ENCODE data around the gene PREX1. TPM values are rescaled to one million over a fixed set of nuclear protein-coding genes. Genes with fewer than 3 reads are reported as not detected.

The PREX1 gene
- total RNA-seq, 1 experiment from 2014 or later, result 34.3 TPM

- Histone ChIP-seq H3K27ac (no peak overlapping the region), H3K9me3 (replicated peaks) (no peaks in the 10 kb centered on the region), H3K36me3 (peaks cover 4% of the 10 kb centered on the region; the same call in 1 of the 2 replicates), H3K27me3 (replicated peaks) (no peaks in the 10 kb centered on the region), H3K4me1 (replicated peaks) (peaks cover 9% of the 10 kb centered on the region), H3K4me3 (no peak overlapping the region)
- no peak for DNase-seq (ENCODE audit: low read depth in 1 of 2, low spot score in 2 of 2)
These were observed 141.3 kb downstream of the PREX1 start for GRCh38 chr20:48686238-48687116.

- H3K27ac ChIP-seq, result no peak overlapping the region
- H3K9me3 ChIP-seq (replicated peaks), result no peaks in the 10 kb centered on the region
- DNase-seq (ENCODE audit: low read depth in 1 of 2, low spot score in 2 of 2), result no peak
- peaks cover 4% of the 10 kb centered on the region; the same call in 1 of the 2 replicates for H3K36me3 ChIP-seq
- no peaks in the 10 kb centered on the region for H3K27me3 ChIP-seq (replicated peaks)
- no peak overlapping the region for H3K4me3 ChIP-seq
- H3K4me1 ChIP-seq (replicated peaks), result peaks cover 9% of the 10 kb centered on the region
These were observed 142.5 kb downstream of the PREX1 start for GRCh38 chr20:48685300-48685699.

- H3K4me3 ChIP-seq, result no peak overlapping the region
- DNase-seq (ENCODE audit: low read depth in 1 of 2, low spot score in 2 of 2), result no peak
- no peak overlapping the region for H3K27ac ChIP-seq
- H3K27me3 ChIP-seq (replicated peaks), result no peaks in the 10 kb centered on the region
- no peaks in the 10 kb centered on the region for H3K9me3 ChIP-seq (replicated peaks)
- H3K4me1 ChIP-seq (replicated peaks), result peaks cover 9% of the 10 kb centered on the region
- H3K36me3 ChIP-seq, result peaks cover 3% of the 10 kb centered on the region
These were observed 143.2 kb downstream of the PREX1 start for GRCh38 chr20:48684501-48685041.

GRCh38 chr20:48683467-48684175 is 144.2 kb downstream of the PREX1 start:
- Histone ChIP-seq H3K36me3 (peaks cover 12% of the 10 kb centered on the region), H3K9me3 (replicated peaks) (no peaks in the 10 kb centered on the region), H3K27ac (no peak overlapping the region), H3K4me1 (replicated peaks) (peaks cover 9% of the 10 kb centered on the region), H3K4me3 (no peak overlapping the region), H3K27me3 (replicated peaks) (no peaks in the 10 kb centered on the region)
- no peak for DNase-seq (ENCODE audit: low read depth in 1 of 2, low spot score in 2 of 2)

- peaks cover 9% of the 10 kb centered on the region for H3K4me1 ChIP-seq (replicated peaks)
- peaks cover 14% of the 10 kb centered on the region for H3K36me3 ChIP-seq
- H3K9me3 ChIP-seq (replicated peaks), result no peaks in the 10 kb centered on the region
- no peak overlapping the region for H3K4me3 ChIP-seq
- DNase-seq (ENCODE audit: low read depth in 1 of 2, low spot score in 2 of 2), result peak in 1 of 2 experiments; percentile 24
- no peaks in the 10 kb centered on the region for H3K27me3 ChIP-seq (replicated peaks)
- no peak overlapping the region for H3K27ac ChIP-seq
These were observed 145.1 kb downstream of the PREX1 start for GRCh38 chr20:48682529-48683363.

GRCh38 chr20:48681873-48682426 is 145.8 kb downstream of the PREX1 start:
- peaks cover 9% of the 10 kb centered on the region for H3K4me1 ChIP-seq (replicated peaks)

GRCh38 chr20:48681201-48681872 is 146.5 kb downstream of the PREX1 start:
- no peaks in the 10 kb centered on the region for H3K27me3 ChIP-seq (replicated peaks)
- H3K4me3 ChIP-seq, result no peak overlapping the region
- peaks cover 9% of the 10 kb centered on the region for H3K4me1 ChIP-seq (replicated peaks)
- H3K9me3 ChIP-seq (replicated peaks), result no peaks in the 10 kb centered on the region
- H3K27ac ChIP-seq, result no peak overlapping the region
- DNase-seq (ENCODE audit: low read depth in 1 of 2, low spot score in 2 of 2), result no peak
- peaks cover 14% of the 10 kb centered on the region for H3K36me3 ChIP-seq

More at GRCh38 chr20:48681873-48682426, 145.8 kb downstream of the PREX1 start:
- no peak overlapping the region for H3K27ac ChIP-seq
- H3K9me3 ChIP-seq (replicated peaks), result no peaks in the 10 kb centered on the region
- H3K4me3 ChIP-seq, result no peak overlapping the region
- H3K27me3 ChIP-seq (replicated peaks), result no peaks in the 10 kb centered on the region
- peaks cover 14% of the 10 kb centered on the region for H3K36me3 ChIP-seq
- DNase-seq (ENCODE audit: low read depth in 1 of 2, low spot score in 2 of 2), result no peak

- Histone ChIP-seq H3K27me3 (replicated peaks) (no peaks in the 10 kb centered on the region), H3K36me3 (peaks cover 14% of the 10 kb centered on the region), H3K4me1 (replicated peaks) (peaks cover 9% of the 10 kb centered on the region), H3K9me3 (replicated peaks) (no peaks in the 10 kb centered on the region), H3K27ac (no peak overlapping the region), H3K4me3 (no peak overlapping the region)
- no peak for DNase-seq (ENCODE audit: low read depth in 1 of 2, low spot score in 2 of 2)
These were observed 147.1 kb downstream of the PREX1 start for GRCh38 chr20:48680650-48681049.

GRCh38 chr20:48679599-48679998 is 148.2 kb downstream of the PREX1 start:
- no peak for DNase-seq (ENCODE audit: low read depth in 1 of 2, low spot score in 2 of 2)
- Histone ChIP-seq H3K4me1 (replicated peaks) (peaks cover 9% of the 10 kb centered on the region), H3K36me3 (peaks cover 14% of the 10 kb centered on the region), H3K27ac (no peak overlapping the region), H3K27me3 (replicated peaks) (no peaks in the 10 kb centered on the region), H3K9me3 (replicated peaks) (no peaks in the 10 kb centered on the region), H3K4me3 (no peak overlapping the region)

- H3K36me3 ChIP-seq, result peaks cover 14% of the 10 kb centered on the region
- H3K4me1 ChIP-seq (replicated peaks), result peaks cover 9% of the 10 kb centered on the region
- no peaks in the 10 kb centered on the region for H3K9me3 ChIP-seq (replicated peaks)
- no peak overlapping the region for H3K4me3 ChIP-seq
- no peaks in the 10 kb centered on the region for H3K27me3 ChIP-seq (replicated peaks)
- H3K27ac ChIP-seq, result no peak overlapping the region
- no peak for DNase-seq (ENCODE audit: low read depth in 1 of 2, low spot score in 2 of 2)
These were observed 148.8 kb downstream of the PREX1 start for GRCh38 chr20:48679011-48679410.

GRCh38 chr20:48678421-48678820 is 149.4 kb downstream of the PREX1 start:
- Histone ChIP-seq H3K27ac (no peak overlapping the region), H3K4me3 (no peak overlapping the region), H3K36me3 (peaks cover 14% of the 10 kb centered on the region), H3K4me1 (replicated peaks) (peaks cover 9% of the 10 kb centered on the region), H3K9me3 (replicated peaks) (no peaks in the 10 kb centered on the region), H3K27me3 (replicated peaks) (no peaks in the 10 kb centered on the region)
- DNase-seq (ENCODE audit: low read depth in 1 of 2, low spot score in 2 of 2), result no peak

- Histone ChIP-seq H3K27me3 (replicated peaks) (no peaks in the 10 kb centered on the region), H3K4me1 (replicated peaks) (no peaks in the 10 kb centered on the region), H3K27ac (no peak overlapping the region), H3K9me3 (replicated peaks) (no peaks in the 10 kb centered on the region), H3K36me3 (peaks cover 14% of the 10 kb centered on the region), H3K4me3 (no peak overlapping the region)
- no peak for DNase-seq (ENCODE audit: low read depth in 1 of 2, low spot score in 2 of 2)
These were observed 150.9 kb downstream of the PREX1 start for GRCh38 chr20:48676795-48677460.

All from SJSA1 (cell line).